HCT116 (cell line): ENCODE data around the gene LGALS4. TPM values are rescaled to one million over a fixed set of nuclear protein-coding genes. Genes with fewer than 3 reads are reported as not detected.

Experiments
- ATAC-seq: fragments of 200-7000 bp; cut with Tn5 transposase; 2 replicates; pipeline ENCODE4 v1.9.1; 2020; ENCODE audit warnings: mild to moderate bottlenecking, moderate library complexity
- BruUV-seq: library from RNA; stranded (reverse); fragments of 400-500 nt; replicated peaks from 2 replicates; lab custom pipeline; 2021; lab: Mats Ljungman, UMichigan
- CTCF ChIA-PET: fragments of 300-600 bp; sonication (Branson Sonifier 250); formaldehyde crosslinking; loops from one replicate; lab custom pipeline; 2021; ENCODE audit warnings: antibody characterized with exemption; lab: Charles Lee
- POLR2A ChIA-PET: fragments of 300-600, 350-600 bp; sonication (Branson Sonifier 250); formaldehyde crosslinking; loops from one replicate; lab custom pipeline; 2021; ENCODE audit warnings: antibody characterized with exemption; lab: Charles Lee
- RAD21 ChIA-PET, 2 experiments: fragments of 300-600 bp; sonication (Branson Sonifier 250); formaldehyde crosslinking; loops; one replicate each; lab custom pipeline; 2023; ENCODE audit warnings: low total read pairs in 2 of 2; ENCODE audit not compliant: uncharacterized antibody in 2 of 2, unreplicated experiment in 2 of 2, low non-redundant PET in 1 of 2; lab: Charles Lee
- DNase-seq: peaks from one replicate; pipeline ENCODE4 v3.0.0-alpha.2; 2010; ENCODE audit warnings: low read depth, low spot score
- H2AFZ ChIP-seq: fragments of 200-600 bp; shearing (Covaris generic), sonication (generic); 2 replicates; pipeline ENCODE4 v1.6.1; 2017; ENCODE audit warnings: low read depth, mixed run types, mixed read lengths, antibody characterized with exemption, low read length; ENCODE audit not compliant: poor library complexity, severe bottlenecking
- H3K27ac ChIP-seq: 2 replicates; pipeline ENCODE4 v1.5.1; 2012; ENCODE audit warnings: low read depth, low read length
- H3K27me3 ChIP-seq: fragments of 200-600 bp; sonication (generic); 2 replicates; pipeline ENCODE4 v1.6.1; 2016; ENCODE audit warnings: mixed run types, low read length, mixed read lengths; ENCODE audit not compliant: insufficient read depth
- H3K36me3 ChIP-seq, 2 experiments: fragments of 200-500 bp in 1 of 2; fragments of 200-600 bp in 1 of 2; sonication (Bioruptor generic) in 1 of 2; sonication (generic) in 1 of 2; 2 replicates each; pipeline versions ENCODE4 v1.5.1 to v1.6.1; 2014 to 2016; ENCODE audit warnings: low read length in 2 of 2, inconsistent platforms in 1 of 2, mixed read lengths in 1 of 2, mixed run types in 1 of 2; ENCODE audit not compliant: insufficient read depth in 2 of 2, control insufficient read depth in 1 of 2
- H3K4me1 ChIP-seq, 2 experiments: fragments of 200-600 bp in 1 of 2; sonication (generic) in 1 of 2; 2 replicates each; pipeline versions ENCODE4 v1.5.1 to v1.6.1; 2012 to 2017; ENCODE audit warnings: low read length in 2 of 2, inconsistent platforms in 1 of 2, mild to moderate bottlenecking in 1 of 2, mixed read lengths in 1 of 2, mixed run types in 1 of 2, moderate library complexity in 1 of 2; ENCODE audit not compliant: insufficient read depth in 2 of 2, control insufficient read depth in 1 of 2
- H3K4me2 ChIP-seq: fragments of 200-600 bp; sonication (generic); 2 replicates; pipeline ENCODE4 v1.6.1; 2017; ENCODE audit warnings: mixed run types, low read length, mixed read lengths
- H3K4me3 ChIP-seq, 2 experiments: fragments of 200-600 bp in 1 of 2; sonication (generic) in 1 of 2; replicated peaks in 1 of 2; 2 replicates each; pipeline ENCODE4 v1.5.1; 2011 to 2016; ENCODE audit warnings: low read length in 2 of 2, control low read depth in 1 of 2, low read depth in 1 of 2, mild to moderate bottlenecking in 1 of 2, mixed read lengths in 1 of 2, mixed run types in 1 of 2
- H3K79me2 ChIP-seq: fragments of 200-600 bp; sonication (generic); 2 replicates; pipeline ENCODE4 v1.6.1; 2017; ENCODE audit warnings: mild to moderate bottlenecking, mixed run types, low read length, moderate library complexity, mixed read lengths; ENCODE audit not compliant: insufficient read depth
- H3K9ac ChIP-seq: fragments of 200-600 bp; sonication (generic); 2 replicates; pipeline ENCODE4 v1.6.1; 2016; ENCODE audit warnings: low read length, mixed read lengths
- H3K9me2 ChIP-seq: fragments of 200-600 bp; sonication (generic), shearing (Covaris generic); 2 replicates; pipeline ENCODE4 v1.6.1; 2017; ENCODE audit warnings: mixed run types, mild to moderate bottlenecking, moderate library complexity; ENCODE audit not compliant: insufficient read depth
- H3K9me3 ChIP-seq, 2 experiments: fragments of 200-500 bp in 1 of 2; fragments of 200-600 bp in 1 of 2; sonication (Bioruptor generic) in 1 of 2; sonication (generic) in 1 of 2; 2 replicates each; pipeline ENCODE4 v1.6.1; 2014 to 2017; ENCODE audit warnings: low read length in 2 of 2, mixed read lengths in 2 of 2, inconsistent platforms in 1 of 2, low read depth in 1 of 2, mild to moderate bottlenecking in 1 of 2, mixed run types in 1 of 2, moderate library complexity in 1 of 2; ENCODE audit not compliant: control insufficient read depth in 1 of 2, insufficient read depth in 1 of 2
- H4K20me1 ChIP-seq: fragments of 200-600 bp; sonication (generic), shearing (Covaris generic); 2 replicates; pipeline ENCODE4 v1.6.1; 2017; ENCODE audit warnings: mixed run types, mild to moderate bottlenecking, moderate library complexity; ENCODE audit not compliant: insufficient read depth
- CEBPB ChIP-seq: IDR thresholded peaks from 2 replicates; pipeline ENCODE4 v1.6.1; 2012; ENCODE audit warnings: low read depth
- EGR1 ChIP-seq: IDR thresholded peaks from 2 replicates; pipeline ENCODE4 v1.6.1; 2012; ENCODE audit warnings: low read depth
- ELF1 ChIP-seq: IDR thresholded peaks from 2 replicates; pipeline ENCODE4 v1.6.1; 2012; ENCODE audit warnings: low read depth, borderline replicate concordance
- FOSL1 ChIP-seq: IDR thresholded peaks from 2 replicates; pipeline ENCODE4 v1.6.1; 2012; ENCODE audit warnings: low read depth
- JUND ChIP-seq: IDR thresholded peaks from 2 replicates; pipeline ENCODE4 v1.6.1; 2012
- MAX ChIP-seq: IDR thresholded peaks from 2 replicates; pipeline ENCODE4 v1.6.1; 2012
- SRF ChIP-seq: IDR thresholded peaks from 2 replicates; pipeline ENCODE4 v1.6.1; 2012; ENCODE audit warnings: low read depth
- YY1 ChIP-seq: IDR thresholded peaks from 2 replicates; pipeline ENCODE4 v1.6.1; 2011; ENCODE audit warnings: low read length, low read depth, moderate library complexity, mild to moderate bottlenecking; ENCODE audit not compliant: insufficient replicate concordance; ENCODE audit errors: extremely low read depth
- intact Hi-C: fragments of 100-400 bp; cut with micrococcal nuclease; formaldehyde crosslinking; loops from 2 replicates; pipeline ENCODE4 v1.10.0; 2022
- total RNA-seq: library from RNA; stranded (reverse); gene quantifications from one replicate; pipeline ENCODE4 v1.2.1, GENCODE V29; 2021; ENCODE audit not compliant: unreplicated experiment
- TF ChIP-seq, protein P1 (sequence below), 3 experiments: fragments of 200-600 bp in 1 of 3; sonication (generic) in 1 of 3; IDR thresholded peaks in 2 of 3; conservative IDR thresholded peaks in 1 of 3; 2 replicates each; pipeline ENCODE4 v1.5.1; 2012 to 2017; ENCODE audit warnings: low read depth in 2 of 3, low read length in 2 of 3, antibody characterized with exemption in 1 of 3, borderline replicate concordance in 1 of 3, control low read depth in 1 of 3, mild to moderate bottlenecking in 1 of 3, mixed read lengths in 1 of 3, mixed run types in 1 of 3, moderate library complexity in 1 of 3; ENCODE audit not compliant: insufficient read depth in 1 of 3

Gene LGALS4
- total RNA-seq, 1 experiment from 2014 or later: 0.86 TPM

GRCh38 chr19:38833092-38833425 is 20.3 kb upstream of the LGALS4 start:
- TF ChIP-seq SRF: no peak
- TF ChIP-seq, protein P1, sequence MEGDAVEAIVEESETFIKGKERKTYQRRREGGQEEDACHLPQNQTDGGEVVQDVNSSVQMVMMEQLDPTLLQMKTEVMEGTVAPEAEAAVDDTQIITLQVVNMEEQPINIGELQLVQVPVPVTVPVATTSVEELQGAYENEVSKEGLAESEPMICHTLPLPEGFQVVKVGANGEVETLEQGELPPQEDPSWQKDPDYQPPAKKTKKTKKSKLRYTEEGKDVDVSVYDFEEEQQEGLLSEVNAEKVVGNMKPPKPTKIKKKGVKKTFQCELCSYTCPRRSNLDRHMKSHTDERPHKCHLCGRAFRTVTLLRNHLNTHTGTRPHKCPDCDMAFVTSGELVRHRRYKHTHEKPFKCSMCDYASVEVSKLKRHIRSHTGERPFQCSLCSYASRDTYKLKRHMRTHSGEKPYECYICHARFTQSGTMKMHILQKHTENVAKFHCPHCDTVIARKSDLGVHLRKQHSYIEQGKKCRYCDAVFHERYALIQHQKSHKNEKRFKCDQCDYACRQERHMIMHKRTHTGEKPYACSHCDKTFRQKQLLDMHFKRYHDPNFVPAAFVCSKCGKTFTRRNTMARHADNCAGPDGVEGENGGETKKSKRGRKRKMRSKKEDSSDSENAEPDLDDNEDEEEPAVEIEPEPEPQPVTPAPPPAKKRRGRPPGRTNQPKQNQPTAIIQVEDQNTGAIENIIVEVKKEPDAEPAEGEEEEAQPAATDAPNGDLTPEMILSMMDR (IDR thresholded peaks at IDR 0.05 in 2 of 3, conservative IDR thresholded peaks at IDR 0.05 in 1 of 3; ENCODE audit: borderline replicate concordance in 1 of 3, insufficient read depth in 1 of 3, low read depth in 2 of 3, low read length in 2 of 3): no peak
- no peak for TF ChIP-seq ELF1
- no peak for TF ChIP-seq YY1
- TF ChIP-seq JUND: no peak
- no peak for TF ChIP-seq EGR1
- no peak for TF ChIP-seq MAX
- no peak for TF ChIP-seq CEBPB
- no peak for TF ChIP-seq FOSL1
- POLR2A ChIA-PET: interaction anchor here (1.3 to 1.5 kb wide), 2 partner anchors 10 to 16 kb away, joined by 4 to 9 read pairs; no protein-coding TSS in a partner anchor
- no peak for ATAC-seq

More at GRCh38 chr19:38833092-38833425, 20.3 kb upstream of the LGALS4 start:
- peaks cover 25% of the 10 kb centered on the region; the same call in 1 of the 2 replicates for H3K79me2 ChIP-seq
- H3K27me3 ChIP-seq: no peaks in the 10 kb centered on the region
- H3K9me3 ChIP-seq: no peaks in the 10 kb centered on the region
- RAD21 ChIA-PET: no interaction called here
- H3K4me2 ChIP-seq: no peak overlapping the region
- 0 out of 2 replicates have a peak overlapping the region, but pooled peaks have one; percentile 3 for H3K27ac ChIP-seq
- H3K4me3 ChIP-seq: no peak overlapping the region
- no peak for DNase-seq
- no peaks in the 10 kb centered on the region for H4K20me1 ChIP-seq
- BruUV-seq: no TSS peak
- H3K9ac ChIP-seq: no peak overlapping the region
- H3K9me2 ChIP-seq: no peaks in the 10 kb centered on the region
- peaks cover 2 to 17% of the 10 kb centered on the region in 2 experiments; a peak in 3 of 4 replicates for H3K4me1 ChIP-seq
- peaks cover 19% of the 10 kb centered on the region in 2 experiments; a peak in 3 of 4 replicates for H3K36me3 ChIP-seq
- H2AFZ ChIP-seq: no peak overlapping the region
- intact Hi-C loops: loop anchor here (5.0 kb wide), 1 partner anchor 96 kb away; no protein-coding TSS in a partner anchor
- CTCF ChIA-PET: no interaction called here
